Amniotic epithelial cell (primary cell): ENCODE data around the gene BOK.
"Not testable (repeated sequence)": the region's sequence is repeated elsewhere in the genome, so short reads cannot be mapped to it uniquely, and the experiment has no call there.

Source experiments
- DNase-seq: peaks from one replicate; pipeline ENCODE4 v3.0.0-alpha.2; 2010; ENCODE audit warnings: low read depth

The BOK gene

GRCh38 chr2:241556746-241557145, 1.8 kb upstream of the BOK start:
- no peak for DNase-seq

- no peak for DNase-seq
Observed at GRCh38 chr2:241559323-241560161, 997 bp downstream of the BOK start.

GRCh38 chr2:241560162-241560882, 1.8 kb downstream of the BOK start:
- no peak for DNase-seq

- no peak for DNase-seq
Observed at GRCh38 chr2:241560883-241561474, 2.4 kb downstream of the BOK start.

- peak; percentile 70 for DNase-seq
Observed at GRCh38 chr2:241561832-241562231, 3.3 kb downstream of the BOK start.

- DNase-seq = no peak
Observed at GRCh38 chr2:241562269-241562891, 3.8 kb downstream of the BOK start.

- DNase-seq = no peak
Observed at GRCh38 chr2:241563031-241563507, 4.5 kb downstream of the BOK start.

- DNase-seq = no peak
Observed at GRCh38 chr2:241563571-241563980, 5.0 kb downstream of the BOK start.

- DNase-seq = no peak
Observed at GRCh38 chr2:241563981-241564595, 5.5 kb downstream of the BOK start.

- DNase-seq = no peak
Observed at GRCh38 chr2:241564596-241565410, 6.3 kb downstream of the BOK start.

GRCh38 chr2:241565411-241565810, 6.9 kb downstream of the BOK start:
- DNase-seq = no peak

GRCh38 chr2:241566021-241566420, 7.5 kb downstream of the BOK start:
- not testable (repeated sequence) for DNase-seq

- DNase-seq = no peak
Observed at GRCh38 chr2:241566468-241566867, 7.9 kb downstream of the BOK start.

- DNase-seq = not testable (repeated sequence)
Observed at GRCh38 chr2:241567266-241567665, 8.7 kb downstream of the BOK start.

- no peak for DNase-seq
Observed at GRCh38 chr2:241567776-241568175, 9.2 kb downstream of the BOK start.

GRCh38 chr2:241568726-241569125, 10.2 kb downstream of the BOK start:
- no peak for DNase-seq

- no peak for DNase-seq
Observed at GRCh38 chr2:241569831-241570281, 11.3 kb downstream of the BOK start.

GRCh38 chr2:241570961-241571581, 12.5 kb downstream of the BOK start:
- DNase-seq = no peak

GRCh38 chr2:241571821-241572620, 13.5 kb downstream of the BOK start:
- no peak for DNase-seq
